Vagina (tissue), 2 donors: ENCODE results near the gene TRIM66. TPM values are rescaled to one million over a fixed set of nuclear protein-coding genes. Genes with fewer than 3 reads are reported as not detected.

Experiments
- DNase-seq, 2 donors: peaks; one replicate each; pipeline ENCODE4 v3.0.0-alpha.2; 2017; ENCODE audit errors: extremely low spot score in 2 of 2
- H3K27ac ChIP-seq: fragments of 200-600 bp; sonication (generic); one replicate; pipeline ENCODE4 v1.5.1; 2019
- H3K27me3 ChIP-seq: fragments of 200-600 bp; sonication (generic); one replicate; pipeline ENCODE4 v1.5.1; 2019
- H3K36me3 ChIP-seq, 2 donors: fragments of 200-600 bp; sonication (generic); one replicate each; pipeline ENCODE4 v1.5.1; 2017 to 2019
- H3K4me1 ChIP-seq: fragments of 200-600 bp; sonication (generic); one replicate; pipeline ENCODE4 v1.5.1; 2019
- H3K4me3 ChIP-seq, 2 donors: fragments of 200-600 bp; sonication (generic); 1 replicate in 1 of 2; 2 replicates in 1 of 2; pipeline ENCODE4 v1.5.1; 2016 to 2019
- H3K9me3 ChIP-seq: fragments of 200-600 bp; sonication (generic); one replicate; pipeline ENCODE4 v1.5.1; 2019
- POLR2A ChIP-seq, 2 donors: fragments of 450-650 bp; IDR thresholded peaks; one replicate each; pipeline ENCODE4 v1.6.1; 2017; ENCODE audit warnings: antibody characterized with exemption in 2 of 2, mild to moderate bottlenecking in 2 of 2, moderate library complexity in 2 of 2
- POLR2AphosphoS5 ChIP-seq, 2 donors: sonication (generic); formaldehyde crosslinking; IDR thresholded peaks; one replicate each; pipeline ENCODE4 v1.9.0; 2017; ENCODE audit warnings: antibody characterized with exemption in 2 of 2, mild to moderate bottlenecking in 2 of 2, low read depth in 1 of 2; ENCODE audit not compliant: insufficient read depth in 1 of 2
- intact Hi-C: fragments of 100-400 bp; cut with DNase I; formaldehyde crosslinking; loops from one replicate; pipeline ENCODE4 v1.15.1; 2023
- total RNA-seq: library from RNA; depleted of rRNA; stranded (reverse); fragments of >200 nt; gene quantifications from one replicate; pipeline ENCODE4 v1.2.3, GENCODE V29; 2016
- TF ChIP-seq, protein P1 (sequence below), 3 experiments: fragments of 450-650 bp in 2 of 3; fragments of 200-600 bp in 1 of 3; sonication (generic) in 1 of 3; IDR thresholded peaks; one replicate each; pipeline ENCODE4 v1.5.1; 2017 to 2019; ENCODE audit warnings: antibody characterized with exemption in 3 of 3, mild to moderate bottlenecking in 2 of 3, moderate library complexity in 2 of 3

Gene TRIM66
- total RNA-seq, 1 donor from 2014 or later: 12.8 TPM

- H3K27ac ChIP-seq: no peak overlapping the region
- no peaks in the 10 kb centered on the region for H3K36me3 ChIP-seq
- H3K4me1 ChIP-seq: peaks cover 17% of the 10 kb centered on the region
- peak in 1 of 2 donors; percentile 32 for DNase-seq
- no peaks in the 10 kb centered on the region for H3K27me3 ChIP-seq
- intact Hi-C loops: no loop called here
- TF ChIP-seq, protein P1, sequence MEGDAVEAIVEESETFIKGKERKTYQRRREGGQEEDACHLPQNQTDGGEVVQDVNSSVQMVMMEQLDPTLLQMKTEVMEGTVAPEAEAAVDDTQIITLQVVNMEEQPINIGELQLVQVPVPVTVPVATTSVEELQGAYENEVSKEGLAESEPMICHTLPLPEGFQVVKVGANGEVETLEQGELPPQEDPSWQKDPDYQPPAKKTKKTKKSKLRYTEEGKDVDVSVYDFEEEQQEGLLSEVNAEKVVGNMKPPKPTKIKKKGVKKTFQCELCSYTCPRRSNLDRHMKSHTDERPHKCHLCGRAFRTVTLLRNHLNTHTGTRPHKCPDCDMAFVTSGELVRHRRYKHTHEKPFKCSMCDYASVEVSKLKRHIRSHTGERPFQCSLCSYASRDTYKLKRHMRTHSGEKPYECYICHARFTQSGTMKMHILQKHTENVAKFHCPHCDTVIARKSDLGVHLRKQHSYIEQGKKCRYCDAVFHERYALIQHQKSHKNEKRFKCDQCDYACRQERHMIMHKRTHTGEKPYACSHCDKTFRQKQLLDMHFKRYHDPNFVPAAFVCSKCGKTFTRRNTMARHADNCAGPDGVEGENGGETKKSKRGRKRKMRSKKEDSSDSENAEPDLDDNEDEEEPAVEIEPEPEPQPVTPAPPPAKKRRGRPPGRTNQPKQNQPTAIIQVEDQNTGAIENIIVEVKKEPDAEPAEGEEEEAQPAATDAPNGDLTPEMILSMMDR (IDR thresholded peaks at IDR 0.05): no peak
- TF ChIP-seq POLR2A (IDR thresholded peaks at IDR 0.05) (no peak), POLR2AphosphoS5 (IDR thresholded peaks at IDR 0.05; ENCODE audit: insufficient read depth in 1 of 2, low read depth in 1 of 2) (no peak)
- H3K4me3 ChIP-seq: no peak overlapping the region
- no peaks in the 10 kb centered on the region for H3K9me3 ChIP-seq
Observed at GRCh38 chr11:8603696-8604077, 78.8 kb downstream of the TRIM66 start.

DNA sequence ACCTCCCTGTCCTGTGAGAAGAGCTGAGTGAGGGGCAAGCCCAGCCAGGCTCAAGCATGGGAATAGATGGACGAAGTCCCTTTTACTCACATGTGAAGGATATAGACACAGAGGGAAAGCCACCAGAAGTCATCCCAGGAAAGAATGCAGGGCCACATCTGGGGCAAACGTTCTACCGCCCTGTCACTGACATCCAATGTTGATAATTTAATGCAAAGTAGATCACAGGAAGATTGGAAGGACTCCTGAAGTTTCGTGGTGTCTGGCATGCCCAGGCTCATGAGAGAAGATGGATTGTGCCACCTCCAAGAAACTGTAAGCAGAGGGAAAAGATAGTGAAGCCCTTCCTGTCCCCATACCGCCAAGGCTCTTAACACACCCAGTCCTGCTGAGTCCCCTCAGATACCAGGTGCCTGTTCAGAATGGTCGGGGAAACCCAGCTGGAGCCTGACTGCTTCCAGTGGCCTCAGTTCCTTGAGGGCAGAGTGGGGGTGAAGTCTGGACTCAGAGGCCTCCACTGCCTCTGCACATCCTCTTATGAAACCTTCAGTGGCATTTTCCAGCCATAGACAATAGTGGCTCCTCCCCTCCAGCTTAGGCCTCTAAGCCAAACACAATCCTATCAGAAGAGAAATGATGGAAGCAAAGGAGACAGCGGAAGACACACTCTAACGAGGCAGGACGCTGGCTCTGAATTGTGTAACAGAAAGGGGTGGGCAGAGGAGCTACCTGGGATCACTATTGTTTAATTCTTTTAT is 80.9 kb downstream of the TRIM66 start:
- Histone ChIP-seq H3K27ac (no peak overlapping the region), H3K4me3 (no peak overlapping the region), H3K9me3 (no peaks in the 10 kb centered on the region), H3K27me3 (no peaks in the 10 kb centered on the region), H3K36me3 (no peaks in the 10 kb centered on the region), H3K4me1 (peaks cover 15% of the 10 kb centered on the region)
- TF ChIP-seq, protein P1 (IDR thresholded peaks at IDR 0.05): no peak
- TF ChIP-seq POLR2A (IDR thresholded peaks at IDR 0.05) (no peak), POLR2AphosphoS5 (IDR thresholded peaks at IDR 0.05; ENCODE audit: insufficient read depth in 1 of 2, low read depth in 1 of 2) (no peak)
- intact Hi-C loops: no loop called here
- peak in 1 of 2 donors; percentile 62 for DNase-seq

DNA sequence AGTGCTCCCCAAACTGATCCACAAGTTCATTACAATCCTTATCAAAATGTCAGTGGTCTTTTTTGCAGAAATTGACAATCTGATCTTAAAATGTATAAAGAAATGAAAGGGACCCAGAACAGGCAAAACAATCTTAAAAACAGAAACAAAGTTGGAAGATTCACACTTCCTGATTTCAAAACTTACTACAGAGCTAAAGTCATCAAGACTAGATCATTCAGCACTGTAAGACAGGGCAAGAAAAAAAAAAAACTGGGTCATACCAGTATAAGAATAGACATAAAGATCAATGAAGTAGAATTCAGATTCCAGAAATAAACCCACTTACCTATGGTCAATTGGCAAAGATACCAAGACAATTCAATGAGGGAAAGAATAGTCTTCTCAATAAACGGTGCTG is 84.0 kb downstream of the TRIM66 start:
- intact Hi-C loops: no loop called here
- Histone ChIP-seq H3K27me3 (no peaks in the 10 kb centered on the region), H3K4me1 (peaks cover 9% of the 10 kb centered on the region), H3K27ac (no peak overlapping the region), H3K36me3 (no peaks in the 10 kb centered on the region), H3K4me3 (no peak overlapping the region), H3K9me3 (no peaks in the 10 kb centered on the region)
- no peak for TF ChIP-seq POLR2AphosphoS5 (IDR thresholded peaks at IDR 0.05; ENCODE audit: insufficient read depth in 1 of 2, low read depth in 1 of 2)
- TF ChIP-seq, protein P1 (IDR thresholded peaks at IDR 0.05): no peak
- no peak for TF ChIP-seq POLR2A (IDR thresholded peaks at IDR 0.05)
- DNase-seq: no peak

DNA sequence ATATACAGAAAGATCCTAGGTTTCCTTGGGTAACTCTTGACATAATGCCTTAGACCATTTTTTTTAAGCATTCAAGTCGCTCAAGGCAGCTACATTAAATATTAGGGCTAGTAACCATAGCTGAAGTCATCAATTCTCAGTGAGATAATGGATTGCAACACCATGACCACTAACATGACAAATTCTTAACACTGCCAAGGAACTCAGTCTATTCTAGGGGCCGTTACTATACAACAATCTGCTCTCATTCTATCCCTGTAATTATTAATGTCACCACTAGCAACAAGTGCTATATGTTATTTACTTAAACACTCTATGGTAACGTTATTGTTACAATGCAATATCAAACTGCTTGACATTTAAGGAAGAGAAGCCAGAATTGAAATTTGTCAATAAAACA is 85.3 kb downstream of the TRIM66 start:
- DNase-seq: no peak
- Histone ChIP-seq H3K27me3 (no peaks in the 10 kb centered on the region), H3K36me3 (no peaks in the 10 kb centered on the region), H3K4me3 (no peak overlapping the region), H3K9me3 (no peaks in the 10 kb centered on the region), H3K4me1 (peaks cover 10% of the 10 kb centered on the region), H3K27ac (no peak overlapping the region)
- no peak for TF ChIP-seq POLR2A (IDR thresholded peaks at IDR 0.05)
- no peak for TF ChIP-seq POLR2AphosphoS5 (IDR thresholded peaks at IDR 0.05; ENCODE audit: insufficient read depth in 1 of 2, low read depth in 1 of 2)
- TF ChIP-seq, protein P1 (IDR thresholded peaks at IDR 0.05): no peak
- intact Hi-C loops: no loop called here

DNA sequence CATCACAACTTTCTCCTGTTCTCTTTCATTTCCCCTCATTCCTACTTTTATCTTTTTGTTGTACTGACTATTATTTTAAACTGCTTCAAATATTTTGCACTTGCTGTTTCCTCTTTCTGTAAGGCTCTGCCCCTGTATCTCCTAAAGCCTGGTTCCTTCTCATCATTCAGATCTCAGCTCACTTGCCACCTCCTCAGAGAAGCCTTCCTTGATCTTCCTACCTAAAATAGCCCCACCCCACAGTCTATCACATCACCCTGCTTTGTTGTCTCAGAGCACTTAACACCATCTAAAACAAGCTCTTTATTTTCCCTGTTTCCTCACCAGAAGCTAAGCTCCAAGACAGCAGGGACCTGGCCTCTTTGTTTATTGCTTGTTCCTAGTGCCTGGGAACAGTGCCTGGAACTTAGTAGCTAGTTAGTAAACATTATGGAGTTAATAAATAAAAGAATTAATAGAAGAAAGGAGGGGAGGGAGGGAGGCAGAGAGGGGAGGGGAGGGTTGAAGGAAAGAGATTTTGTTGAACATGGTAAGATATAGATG is 85.9 kb downstream of the TRIM66 start:
- H3K4me3 ChIP-seq: no peak overlapping the region
- no peaks in the 10 kb centered on the region for H3K9me3 ChIP-seq
- no peak for DNase-seq
- H3K27me3 ChIP-seq: no peaks in the 10 kb centered on the region
- intact Hi-C loops: no loop called here
- TF ChIP-seq POLR2A (IDR thresholded peaks at IDR 0.05): no peak
- TF ChIP-seq, protein P1 (IDR thresholded peaks at IDR 0.05): no peak
- no peak for TF ChIP-seq POLR2AphosphoS5 (IDR thresholded peaks at IDR 0.05; ENCODE audit: insufficient read depth in 1 of 2, low read depth in 1 of 2)
- H3K4me1 ChIP-seq: peaks cover 10% of the 10 kb centered on the region
- H3K27ac ChIP-seq: no peak overlapping the region
- no peaks in the 10 kb centered on the region for H3K36me3 ChIP-seq
